Daoy (cell line): ENCODE data around the gene CYP4V2. TPM values are rescaled to one million over a fixed set of nuclear protein-coding genes. Genes with fewer than 3 reads are reported as not detected.
"Not testable (repeated sequence)": the region's sequence is repeated elsewhere in the genome, so short reads cannot be mapped to it uniquely, and the experiment has no call there.

Source experiments
- DNase-seq: peaks from one replicate; pipeline ENCODE4 v3.0.0-alpha.2; 2015; ENCODE audit warnings: low read depth
- total RNA-seq: library from RNA; depleted of rRNA; stranded (reverse); fragments of >200 nt; shearing (Covaris generic); gene quantifications from 2 replicates; pipeline ENCODE4 v1.2.3, GENCODE V29; 2014; rRNA removed

The CYP4V2 gene
- total RNA-seq, 1 experiment from 2014 or later = 11.3 TPM

DNA sequence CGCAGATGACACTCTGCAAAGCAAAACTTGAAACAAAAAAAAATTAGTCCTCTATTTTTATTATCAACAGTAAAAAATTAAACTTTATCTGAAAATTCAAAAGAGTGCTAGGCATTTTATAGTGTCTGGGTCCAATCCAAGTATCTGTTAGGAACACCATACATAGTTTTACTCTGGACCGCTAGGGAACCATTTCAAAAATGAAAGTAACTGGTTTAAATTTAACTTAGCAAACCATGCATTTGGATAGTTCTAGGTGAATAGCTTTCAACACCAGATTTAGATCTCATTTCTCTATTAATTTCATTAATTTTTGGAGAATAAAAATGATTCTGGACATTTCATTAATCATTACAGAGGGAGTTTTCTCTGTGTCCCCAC is 37.1 kb downstream of the CYP4V2 start:
- no peak for DNase-seq

DNA sequence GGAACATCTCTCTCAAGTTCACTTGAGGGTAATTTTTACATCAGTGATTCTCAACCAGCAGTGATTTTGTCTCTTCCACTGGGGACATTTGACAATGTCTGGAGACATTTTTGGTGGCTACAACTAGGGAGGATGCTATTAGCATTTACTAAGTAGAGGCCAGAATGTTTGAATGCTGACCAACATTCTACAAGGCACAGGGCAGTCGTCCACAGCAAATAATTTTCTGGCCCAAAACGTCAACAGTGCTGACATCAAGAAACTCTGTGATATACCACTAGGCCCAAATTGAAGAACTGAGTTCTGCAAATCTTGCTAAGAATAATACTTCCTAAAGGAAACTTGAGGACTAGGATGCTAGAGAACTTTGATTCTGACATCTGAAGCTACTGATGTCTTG is 43.0 kb downstream of the CYP4V2 start:
- DNase-seq = no peak

DNA sequence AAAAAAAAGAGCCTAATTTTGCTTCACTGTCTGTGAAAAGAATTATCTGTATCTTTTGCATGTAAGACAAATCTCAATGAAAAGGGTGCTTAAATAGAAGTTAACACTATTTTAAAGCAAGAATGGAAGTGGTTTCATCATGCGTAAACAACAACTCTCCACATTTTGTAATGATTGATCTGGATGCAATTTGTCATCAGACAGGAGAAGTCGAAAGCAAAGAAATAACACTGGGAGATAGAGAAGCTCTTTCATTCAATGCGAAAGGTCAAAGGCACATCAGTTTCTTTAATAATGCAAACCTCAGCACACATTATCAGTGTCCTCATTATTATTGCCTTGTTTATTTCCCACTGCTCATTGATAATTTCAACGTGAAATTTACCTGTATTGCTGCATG is 44.8 kb downstream of the CYP4V2 start:
- DNase-seq = no peak

DNA sequence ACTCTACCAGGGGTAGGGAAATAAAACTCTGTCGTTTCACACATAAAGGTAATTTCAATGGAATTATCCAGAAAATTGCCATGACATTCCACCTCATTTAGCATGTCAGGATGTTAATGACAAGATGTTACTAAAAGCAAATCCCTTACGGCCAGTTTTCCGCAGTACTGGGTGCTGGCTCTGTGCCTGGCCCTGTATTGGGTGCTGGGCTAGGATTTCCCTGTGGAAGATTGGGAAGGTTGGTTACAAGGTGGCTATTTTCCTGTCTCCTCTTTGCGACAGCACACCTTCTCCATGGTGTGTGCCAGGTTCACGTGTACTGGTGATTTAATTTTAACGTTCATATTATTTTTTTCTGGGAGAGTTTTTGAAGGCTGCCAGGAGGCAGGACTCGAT is 49.1 kb downstream of the CYP4V2 start:
- no peak for DNase-seq

DNA sequence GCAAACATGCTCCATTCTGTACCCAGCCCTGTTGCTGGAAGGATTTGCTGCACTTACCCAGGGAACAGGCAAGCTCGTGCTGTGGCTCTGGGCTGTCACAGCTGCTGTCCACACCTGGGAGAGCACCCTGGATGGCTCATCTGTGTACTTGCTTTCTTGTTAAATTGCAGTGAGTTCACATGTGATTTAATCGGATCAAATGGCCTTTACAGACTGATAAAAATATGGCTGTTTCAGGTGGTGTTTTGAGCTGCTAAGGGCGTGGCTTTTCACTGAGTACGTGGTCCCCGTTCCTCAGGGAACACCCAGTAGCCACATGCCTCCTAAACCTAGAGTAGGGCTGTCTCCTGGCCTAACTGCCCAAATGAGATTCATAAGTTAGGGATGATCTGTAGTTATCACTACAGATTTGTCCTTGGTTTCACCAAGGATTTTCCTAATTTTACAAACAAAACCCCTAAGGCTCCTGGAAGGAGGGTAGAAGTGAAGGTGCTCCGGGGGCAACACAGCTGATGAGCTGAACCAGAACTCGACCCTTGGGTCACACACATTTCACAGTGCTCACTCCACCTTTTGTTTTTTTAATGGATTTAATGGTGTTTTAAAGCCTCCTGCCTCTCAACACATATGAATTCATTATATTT is 49.6 kb downstream of the CYP4V2 start:
- DNase-seq = no peak

DNA sequence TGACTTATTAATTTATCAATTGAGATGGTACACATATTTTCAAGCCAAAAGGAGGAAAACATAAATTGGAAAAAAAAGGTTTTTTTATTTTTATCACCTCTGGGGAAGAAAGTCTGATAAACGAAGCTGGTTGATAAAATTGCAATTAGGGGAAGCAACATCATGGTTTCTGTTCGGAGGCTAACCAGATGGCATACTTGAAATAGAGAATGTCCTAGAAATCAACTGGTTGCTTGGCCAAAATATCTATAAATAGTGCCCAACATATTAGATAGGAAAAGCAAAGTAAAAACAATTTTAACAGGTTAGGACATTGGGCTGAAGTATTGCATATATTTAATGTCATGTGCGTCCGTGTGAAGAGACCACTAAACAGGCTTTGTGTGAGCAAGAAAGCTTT is 50.2 kb downstream of the CYP4V2 start:
- DNase-seq = no peak

DNA sequence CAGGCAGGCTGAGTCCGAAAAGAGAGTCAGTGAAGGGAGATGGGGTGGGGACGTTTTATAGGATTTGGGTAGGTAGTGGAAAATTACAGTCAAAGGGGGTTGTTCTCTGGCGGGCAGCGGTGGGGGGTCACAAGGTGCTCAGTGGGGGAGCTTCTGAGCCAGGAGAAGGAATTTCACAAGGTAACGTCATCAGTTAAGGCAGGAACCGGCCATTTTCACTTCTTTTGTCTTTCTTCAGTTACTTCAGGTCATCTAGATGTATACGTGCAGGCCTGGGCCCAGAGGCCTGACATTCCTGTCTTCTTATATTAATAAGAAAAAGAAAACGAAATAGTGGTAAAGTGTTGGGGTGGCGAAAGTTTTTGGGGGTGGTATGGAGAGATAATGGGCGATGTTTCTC is 50.7 kb downstream of the CYP4V2 start:
- not testable (repeated sequence) for DNase-seq

DNA sequence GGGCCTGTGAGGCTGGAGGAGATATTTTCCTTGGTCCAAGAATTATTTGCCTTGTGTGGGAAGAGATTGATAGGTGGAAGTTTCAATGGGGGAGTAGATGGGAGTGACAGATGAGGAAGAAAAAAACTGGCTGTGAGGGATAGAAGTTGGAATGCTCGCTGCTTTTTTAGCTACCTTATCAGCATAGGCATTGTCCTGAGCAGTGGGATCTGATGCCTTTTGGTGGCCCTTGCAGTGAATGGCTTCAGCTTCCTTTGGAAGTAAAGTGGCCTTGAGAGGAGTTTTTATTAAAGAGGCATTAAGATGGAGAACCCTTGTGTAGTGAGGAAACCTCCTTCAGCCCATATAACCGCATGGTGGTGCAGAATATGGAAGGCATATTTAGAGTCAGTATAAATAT is 52.0 kb downstream of the CYP4V2 start:
- no peak for DNase-seq

DNA sequence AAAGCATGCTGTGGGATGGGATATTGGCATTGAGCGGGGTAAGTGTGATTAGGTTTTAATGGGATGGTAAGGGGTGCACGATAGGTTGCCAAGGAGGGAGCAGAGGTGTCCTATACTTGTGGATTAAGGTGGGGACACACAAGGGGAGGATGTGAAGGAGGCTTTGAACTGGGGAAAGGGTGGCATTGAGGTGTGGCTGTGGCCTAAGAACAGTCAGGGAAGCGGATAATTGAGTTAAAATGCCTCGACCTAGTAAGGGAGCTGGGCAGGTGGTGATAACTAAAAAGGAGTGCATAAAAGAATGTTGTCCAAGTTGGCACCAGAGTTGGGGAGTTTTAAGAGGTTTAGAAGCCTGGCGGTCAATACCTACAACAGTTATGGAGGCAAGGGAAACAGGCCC is 53.5 kb downstream of the CYP4V2 start:
- DNase-seq = no peak

DNA sequence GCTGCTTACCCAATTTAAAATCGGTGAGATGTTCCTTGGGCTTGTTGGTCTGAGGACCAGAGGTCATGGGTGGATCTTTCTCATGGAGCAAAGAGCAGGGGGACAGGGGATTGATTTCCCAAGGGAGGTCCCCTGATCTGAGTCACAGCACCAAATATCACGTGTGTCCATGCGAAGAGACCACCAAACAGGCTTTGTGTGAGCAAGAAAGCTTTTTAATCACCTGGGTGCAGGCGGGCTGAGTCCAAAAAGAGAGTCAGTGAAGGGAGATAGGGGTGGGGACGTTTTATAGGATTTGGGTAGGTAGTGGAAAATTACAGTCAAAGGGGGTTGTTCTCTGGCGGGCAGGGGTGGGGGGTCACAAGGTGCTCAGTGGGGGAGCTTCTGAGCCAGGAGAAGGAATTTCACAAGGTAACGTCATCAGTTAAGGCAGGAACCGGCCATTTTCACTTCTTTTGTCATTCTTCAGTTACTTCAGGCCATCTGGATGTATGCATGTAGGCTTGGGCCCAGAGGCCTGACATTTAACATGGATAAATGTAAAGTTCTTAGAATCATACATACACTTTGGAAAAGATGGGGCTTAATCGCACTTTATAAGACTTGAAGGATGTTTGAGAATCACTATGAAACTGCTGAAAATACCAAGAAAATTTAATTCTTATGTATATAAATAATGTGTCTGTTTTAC is 55.8 kb downstream of the CYP4V2 start:
- DNase-seq = not testable (repeated sequence)

DNA sequence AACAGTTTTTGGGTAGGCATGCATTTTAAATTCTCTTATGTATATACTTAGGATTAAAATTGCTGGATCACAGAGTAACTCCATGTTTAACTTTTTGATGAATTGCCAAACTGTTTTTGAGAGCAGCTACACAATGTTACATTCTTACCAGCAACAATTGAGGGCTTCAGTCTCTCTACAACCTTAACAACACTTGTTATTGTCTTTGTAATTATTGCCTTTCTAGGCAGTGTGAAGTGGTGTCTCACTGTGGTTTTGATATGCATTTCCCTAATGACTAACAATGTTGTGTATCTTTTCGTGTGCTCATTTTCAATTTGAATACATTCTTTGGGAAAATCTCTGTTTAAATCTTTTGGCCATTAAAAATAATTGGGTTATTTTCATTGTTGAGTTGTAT is 57.3 kb downstream of the CYP4V2 start:
- no peak for DNase-seq

DNA sequence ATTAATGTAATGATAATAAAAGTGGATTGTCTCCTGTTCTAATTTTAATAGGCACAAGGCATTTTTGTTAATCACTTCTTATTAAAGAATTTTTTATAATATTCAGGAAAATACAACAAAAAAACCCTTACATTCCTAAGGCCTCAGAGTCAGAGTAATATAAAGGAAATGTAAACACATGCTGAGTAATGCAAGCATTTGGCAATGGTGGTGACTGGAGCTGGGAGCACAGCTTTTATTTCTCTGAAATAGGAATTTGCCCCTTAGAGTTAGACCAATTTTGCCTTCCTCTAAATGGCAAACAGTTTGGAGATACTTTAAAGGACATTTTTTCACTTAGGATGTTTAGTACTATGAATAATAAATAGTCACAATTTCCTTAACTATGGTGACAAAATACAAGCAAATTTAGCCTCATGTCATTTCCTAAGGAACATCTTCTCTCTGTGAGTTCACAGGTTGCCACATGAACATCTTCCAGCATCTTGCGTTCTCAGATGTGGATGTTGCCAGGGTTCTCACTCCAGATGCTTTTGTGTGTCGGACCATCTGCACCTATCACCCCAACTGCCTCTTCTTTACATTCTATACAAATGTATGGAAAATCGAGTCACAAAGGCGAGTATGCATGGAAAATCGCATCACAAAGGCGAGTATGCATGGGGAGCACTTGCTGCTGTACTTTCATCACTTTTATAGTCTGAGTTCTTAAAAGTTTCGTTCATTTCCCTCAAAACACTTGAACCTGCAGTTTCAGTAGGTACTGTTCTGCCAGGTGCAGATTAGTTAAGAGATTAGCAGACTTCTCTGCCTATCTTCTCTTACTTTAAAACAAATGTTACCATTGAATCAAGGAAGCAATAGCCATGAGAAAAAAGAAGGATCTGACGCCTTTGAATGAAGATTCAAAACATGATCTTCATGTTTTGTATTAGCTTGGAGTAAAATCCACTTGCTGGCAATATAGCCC is 58.7 kb downstream of the CYP4V2 start:
- no peak for DNase-seq

DNA sequence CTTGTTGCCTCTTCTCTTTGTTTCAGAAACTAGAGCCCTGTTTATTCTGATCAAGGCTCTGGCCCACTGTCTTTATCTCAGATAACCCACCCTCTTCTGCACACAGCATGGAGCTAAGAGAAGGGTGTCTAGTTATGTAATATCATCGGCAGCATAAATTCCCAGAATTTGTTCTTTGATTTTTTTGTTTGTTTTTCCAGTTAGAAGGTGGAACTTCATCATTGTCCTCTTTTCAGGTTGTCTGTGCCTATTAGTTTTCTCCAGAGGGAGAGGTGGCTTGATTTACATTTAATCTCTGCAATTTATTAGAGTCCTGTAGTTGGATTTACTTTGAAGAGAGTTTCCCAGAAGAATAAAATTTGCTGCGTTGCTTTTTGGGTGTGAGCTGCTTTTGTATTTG is 59.4 kb downstream of the CYP4V2 start:
- DNase-seq = no peak

DNA sequence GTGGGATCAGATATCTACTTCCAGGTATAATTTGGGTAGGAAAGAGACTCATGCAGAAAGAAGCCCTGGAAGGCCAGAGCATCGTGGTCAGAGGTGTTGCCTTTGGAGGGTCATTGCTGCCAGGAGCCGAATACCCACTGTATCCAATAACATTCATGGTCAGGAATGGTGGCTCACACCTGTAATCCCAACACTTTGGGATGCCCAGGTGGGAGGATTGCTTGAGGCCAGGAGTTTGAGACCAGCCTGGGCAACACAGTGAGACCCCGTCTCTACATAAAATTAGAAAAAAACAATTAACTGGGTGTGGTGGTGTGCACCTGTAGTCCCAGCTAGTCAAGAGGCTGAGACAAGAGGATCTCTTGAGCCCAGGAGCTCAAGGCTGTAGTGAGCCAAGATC is 63.8 kb downstream of the CYP4V2 start:
- no peak for DNase-seq

DNA sequence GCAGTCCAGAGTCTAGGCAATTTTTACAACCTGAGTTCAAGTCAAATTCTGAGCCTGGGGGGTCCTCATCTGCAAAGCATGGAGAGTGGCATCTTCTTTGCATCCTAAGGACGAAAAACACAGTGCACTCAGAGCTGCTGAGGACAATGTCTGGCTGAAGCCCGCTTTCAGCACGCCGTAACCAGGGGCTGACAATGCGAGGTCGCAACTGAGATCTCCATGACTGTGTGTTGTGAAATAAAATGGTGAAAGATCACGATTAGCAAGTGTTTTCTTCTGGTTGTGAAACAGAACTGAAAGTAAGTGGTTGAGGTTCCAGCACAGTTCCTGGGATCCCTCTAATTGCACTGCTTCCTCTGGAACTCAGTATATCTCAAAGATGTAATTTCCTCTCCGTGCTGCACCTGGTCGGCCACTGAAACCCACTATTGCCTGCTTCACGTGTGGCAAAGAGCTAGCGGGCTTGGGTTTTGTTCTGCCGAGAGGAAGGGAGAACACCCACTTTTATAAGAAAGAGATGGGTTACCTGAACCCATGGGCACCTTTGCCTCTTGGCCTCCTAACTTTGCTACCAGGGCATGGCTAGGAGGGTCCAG is 66.9 kb downstream of the CYP4V2 start:
- DNase-seq = no peak

DNA sequence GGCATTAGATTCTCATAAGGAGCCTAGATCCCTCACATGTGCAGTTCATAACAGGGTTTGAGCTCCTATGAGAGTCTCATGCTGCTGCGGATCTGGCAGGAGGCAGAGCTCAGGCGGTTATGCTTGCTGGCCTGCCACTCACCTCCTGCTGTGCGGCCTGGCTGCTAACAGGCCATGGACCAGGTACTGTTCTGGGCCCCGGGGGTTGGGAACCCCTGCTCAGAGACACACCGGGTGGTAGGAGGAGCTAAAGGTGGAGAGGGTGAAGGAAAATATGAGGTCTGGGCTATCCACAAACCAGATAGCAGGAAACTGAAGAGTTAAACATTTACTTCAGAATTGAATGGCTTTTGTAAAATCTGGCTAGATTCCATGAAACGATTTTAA is 68.7 kb downstream of the CYP4V2 start:
- no peak for DNase-seq

Other genes starting within 250 kb of the CYP4V2 start
- 2.6 and 6.1 TPM in 2 replicates for gene TLR3, start 122.4 kb upstream of the CYP4V2 start, total RNA-seq
- 1.5 and 3.4 TPM in 2 replicates for gene FAM149A, start 86.9 kb upstream of the CYP4V2 start, total RNA-seq
- gene KLKB1, start 35.9 kb downstream of the CYP4V2 start, total RNA-seq = not detected in 2 replicates
- not detected in 2 replicates for gene F11, start 74.6 kb downstream of the CYP4V2 start, total RNA-seq